NCI-H146 (cell line): ENCODE data around the gene FAT1.

ENCODE experiments used
- DNase-seq: peaks from one replicate; lab custom pipeline; 2025; lab: John Stamatoyannopoulos, UW

Gene FAT1

GRCh38 chr4:186606591-186606992 lies 117.1 kb downstream of the FAT1 start:
- no peak for DNase-seq

- DNase-seq = no peak
These were observed 118.3 kb downstream of the FAT1 start for GRCh38 chr4:186605261-186605865.

GRCh38 chr4:186604124-186604807 lies 119.4 kb downstream of the FAT1 start:
- DNase-seq = no peak

- no peak for DNase-seq
These were observed 120.7 kb downstream of the FAT1 start for GRCh38 chr4:186602978-186603377.

- DNase-seq = no peak
These were observed 124.2 kb downstream of the FAT1 start for GRCh38 chr4:186599483-186599882.

GRCh38 chr4:186598686-186599085 lies 125.0 kb downstream of the FAT1 start:
- no peak for DNase-seq

- no peak for DNase-seq
These were observed 126.7 kb downstream of the FAT1 start for GRCh38 chr4:186596850-186597390.

- DNase-seq = no peak
These were observed 127.3 kb downstream of the FAT1 start for GRCh38 chr4:186596346-186596745.

- DNase-seq = no peak
These were observed 130.1 kb downstream of the FAT1 start for GRCh38 chr4:186593587-186593973.

GRCh38 chr4:186592966-186593586 lies 130.6 kb downstream of the FAT1 start:
- no peak for DNase-seq

GRCh38 chr4:186592445-186592844 lies 131.2 kb downstream of the FAT1 start:
- DNase-seq = no peak

GRCh38 chr4:186591651-186592050 lies 132.0 kb downstream of the FAT1 start:
- DNase-seq = no peak

- DNase-seq = no peak
These were observed 135.2 kb downstream of the FAT1 start for GRCh38 chr4:186588503-186588902.

- peak; percentile 5 for DNase-seq
These were observed 136.1 kb downstream of the FAT1 start for GRCh38 chr4:186587416-186588018.

- DNase-seq = no peak
These were observed 137.5 kb downstream of the FAT1 start for GRCh38 chr4:186586205-186586604.

GRCh38 chr4:186584912-186585311 lies 138.7 kb downstream of the FAT1 start:
- no peak for DNase-seq

- DNase-seq = no peak
These were observed 142.2 kb downstream of the FAT1 start for GRCh38 chr4:186581421-186581820.

- no peak for DNase-seq
These were observed 143.0 kb downstream of the FAT1 start for GRCh38 chr4:186580669-186581068.

- no peak for DNase-seq
These were observed 153.3 kb downstream of the FAT1 start for GRCh38 chr4:186570193-186570996.

GRCh38 chr4:186569533-186570192 lies 154.0 kb downstream of the FAT1 start:
- DNase-seq = no peak

- DNase-seq = no peak
These were observed 157.6 kb downstream of the FAT1 start for GRCh38 chr4:186566068-186566467.
